ENCODE results near the gene DNAJC16. TPM values are rescaled to one million over a fixed set of nuclear protein-coding genes. Genes with fewer than 3 reads are reported as not detected.

The DNAJC16 gene
- total and polyA plus RNA-seq, 3 donors from 2014 or later, result 19.9 to 32.1 (median 24.3) TPM

- 91 to 94% methylated on average over 12 of the region's 12 CpGs for WGBS, 2 donors
- no peak for DNase-seq
- no peaks in the 10 kb centered on the region for H3K9me3 ChIP-seq
- no peak for TF ChIP-seq CTCF (IDR thresholded peaks at IDR 0.05)
- TF ChIP-seq POLR2A (IDR thresholded peaks at IDR 0.05), result no peak
- no peaks in the 10 kb centered on the region for H3K36me3 ChIP-seq (ENCODE audit: low read depth, missing control alignments)
- no peaks in the 10 kb centered on the region for H3K4me1 ChIP-seq
- H3K4me3 ChIP-seq, result no peak overlapping the region
- H3K27ac ChIP-seq, result no peak overlapping the region
- no peaks in the 10 kb centered on the region for H3K27me3 ChIP-seq
- intact Hi-C loops (cut with DNase I; ENCODE audit: low total_unique reads), result no loop called here
These were observed 32.7 kb downstream of the DNAJC16 start for GRCh38 chr1:15559189-15559810.

- TF ChIP-seq CTCF (IDR thresholded peaks at IDR 0.05), result no peak
- TF ChIP-seq POLR2A (IDR thresholded peaks at IDR 0.05), result no peak
- Histone ChIP-seq H3K36me3 (ENCODE audit: low read depth, missing control alignments) (no peaks in the 10 kb centered on the region), H3K9me3 (no peaks in the 10 kb centered on the region), H3K4me3 (no peak overlapping the region), H3K4me1 (no peaks in the 10 kb centered on the region), H3K27ac (no peak overlapping the region), H3K27me3 (no peaks in the 10 kb centered on the region)
- 92% methylated on average over 18 of the region's 18 CpGs for WGBS, 2 donors
- DNase-seq, result no peak
- intact Hi-C loops (cut with DNase I; ENCODE audit: low total_unique reads), result no loop called here
These were observed 41.9 kb downstream of the DNAJC16 start for GRCh38 chr1:15568387-15569073.

GRCh38 chr1:15570861-15571260 lies 44.2 kb downstream of the DNAJC16 start:
- Histone ChIP-seq H3K9me3 (no peaks in the 10 kb centered on the region), H3K4me1 (no peaks in the 10 kb centered on the region), H3K27ac (no peak overlapping the region), H3K4me3 (no peak overlapping the region), H3K36me3 (ENCODE audit: low read depth, missing control alignments) (no peaks in the 10 kb centered on the region), H3K27me3 (no peaks in the 10 kb centered on the region)
- WGBS, 2 donors, result 87 to 89% methylated on average over 1 of the region's 1 CpG
- intact Hi-C loops (cut with DNase I; ENCODE audit: low total_unique reads), result no loop called here
- TF ChIP-seq CTCF (IDR thresholded peaks at IDR 0.05) (no peak), POLR2A (IDR thresholded peaks at IDR 0.05) (no peak)
- DNase-seq, result no peak

- intact Hi-C loops (cut with DNase I; ENCODE audit: low total_unique reads), result no loop called here
- H3K9me3 ChIP-seq, result no peaks in the 10 kb centered on the region
- H3K4me1 ChIP-seq, result no peaks in the 10 kb centered on the region
- no peak for TF ChIP-seq CTCF (IDR thresholded peaks at IDR 0.05)
- TF ChIP-seq POLR2A (IDR thresholded peaks at IDR 0.05), result no peak
- no peak for DNase-seq
- H3K27ac ChIP-seq, result no peak overlapping the region
- H3K27me3 ChIP-seq, result no peaks in the 10 kb centered on the region
- H3K4me3 ChIP-seq, result no peak overlapping the region
- H3K36me3 ChIP-seq (ENCODE audit: low read depth, missing control alignments), result no peaks in the 10 kb centered on the region
These were observed 44.6 kb downstream of the DNAJC16 start for GRCh38 chr1:15571266-15571665.

DNA sequence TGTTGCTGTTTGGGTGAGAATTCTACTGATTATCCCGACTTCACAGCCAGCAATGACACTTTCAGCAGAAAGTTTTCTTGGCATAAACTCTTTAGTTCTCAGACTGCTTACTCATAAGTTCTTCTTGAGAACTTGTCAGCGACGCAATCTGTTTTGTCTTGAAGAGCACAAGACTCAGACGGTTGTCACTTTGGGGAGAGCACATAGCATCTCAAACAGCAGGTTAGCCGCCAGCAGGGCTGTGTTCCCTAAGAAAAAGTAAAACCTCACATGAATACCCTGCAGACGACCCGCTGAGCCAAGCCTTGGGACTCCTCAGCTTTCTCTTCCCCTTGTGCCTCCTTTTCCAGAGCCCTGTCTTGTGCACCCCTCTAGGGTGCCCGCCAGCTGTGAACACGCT lies 46.8 kb downstream of the DNAJC16 start:
- 81 to 84% methylated on average over 9 of the region's 9 CpGs for WGBS, 2 donors
- H3K36me3 ChIP-seq (ENCODE audit: low read depth, missing control alignments), result no peaks in the 10 kb centered on the region
- intact Hi-C loops (cut with DNase I; ENCODE audit: low total_unique reads), result no loop called here
- H3K4me1 ChIP-seq, result no peaks in the 10 kb centered on the region
- no peak overlapping the region for H3K4me3 ChIP-seq
- H3K27me3 ChIP-seq, result no peaks in the 10 kb centered on the region
- H3K9me3 ChIP-seq, result no peaks in the 10 kb centered on the region
- TF ChIP-seq CTCF (IDR thresholded peaks at IDR 0.05) (no peak), POLR2A (IDR thresholded peaks at IDR 0.05) (no peak)
- no peak for DNase-seq
- H3K27ac ChIP-seq, result no peak overlapping the region
